Measurements from ENCODE around the gene NEO1.
A peak's percentile ranks its signal among the peaks of the same experiment; 100 is the strongest.

NEO1 gene

DNA sequence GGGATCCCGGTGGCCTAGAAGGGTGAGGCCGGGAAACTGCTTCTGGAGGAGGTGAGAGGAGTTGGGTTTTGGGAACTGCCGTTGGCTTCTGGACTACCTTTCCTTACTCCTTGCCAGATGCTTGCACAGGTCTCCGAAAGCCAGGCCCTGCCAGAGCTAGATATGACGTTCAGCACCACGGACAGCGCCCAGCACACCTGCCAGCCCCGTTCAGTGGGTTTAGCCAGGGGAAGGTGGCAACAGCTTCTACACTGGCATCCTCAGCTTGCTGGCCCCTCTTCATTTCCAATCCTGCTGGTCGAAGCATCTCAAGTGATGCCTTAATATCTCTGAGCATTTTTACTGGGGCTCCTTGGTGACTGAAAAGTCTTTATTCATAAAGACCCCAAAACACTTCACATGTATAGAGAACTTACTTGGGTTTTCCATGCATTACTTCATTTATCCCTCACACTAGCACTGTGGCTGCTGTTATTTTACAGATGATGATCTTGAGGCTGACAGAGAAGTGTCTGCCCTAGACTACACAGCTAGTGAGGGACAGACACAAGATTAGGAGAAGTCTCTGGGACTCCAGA, 294.6 kb downstream of the NEO1 start:
- H3K4me3 ChIP-seq (ENCODE audit: low read length), result no peak overlapping the region
- peak; percentile 78 for DNase-seq (ENCODE audit: low read depth)
- TF ChIP-seq, protein P1, sequence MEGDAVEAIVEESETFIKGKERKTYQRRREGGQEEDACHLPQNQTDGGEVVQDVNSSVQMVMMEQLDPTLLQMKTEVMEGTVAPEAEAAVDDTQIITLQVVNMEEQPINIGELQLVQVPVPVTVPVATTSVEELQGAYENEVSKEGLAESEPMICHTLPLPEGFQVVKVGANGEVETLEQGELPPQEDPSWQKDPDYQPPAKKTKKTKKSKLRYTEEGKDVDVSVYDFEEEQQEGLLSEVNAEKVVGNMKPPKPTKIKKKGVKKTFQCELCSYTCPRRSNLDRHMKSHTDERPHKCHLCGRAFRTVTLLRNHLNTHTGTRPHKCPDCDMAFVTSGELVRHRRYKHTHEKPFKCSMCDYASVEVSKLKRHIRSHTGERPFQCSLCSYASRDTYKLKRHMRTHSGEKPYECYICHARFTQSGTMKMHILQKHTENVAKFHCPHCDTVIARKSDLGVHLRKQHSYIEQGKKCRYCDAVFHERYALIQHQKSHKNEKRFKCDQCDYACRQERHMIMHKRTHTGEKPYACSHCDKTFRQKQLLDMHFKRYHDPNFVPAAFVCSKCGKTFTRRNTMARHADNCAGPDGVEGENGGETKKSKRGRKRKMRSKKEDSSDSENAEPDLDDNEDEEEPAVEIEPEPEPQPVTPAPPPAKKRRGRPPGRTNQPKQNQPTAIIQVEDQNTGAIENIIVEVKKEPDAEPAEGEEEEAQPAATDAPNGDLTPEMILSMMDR (IDR thresholded peaks at IDR 0.05; ENCODE audit: insufficient read depth, low read depth, low read length, missing control alignments), result no peak

DNA sequence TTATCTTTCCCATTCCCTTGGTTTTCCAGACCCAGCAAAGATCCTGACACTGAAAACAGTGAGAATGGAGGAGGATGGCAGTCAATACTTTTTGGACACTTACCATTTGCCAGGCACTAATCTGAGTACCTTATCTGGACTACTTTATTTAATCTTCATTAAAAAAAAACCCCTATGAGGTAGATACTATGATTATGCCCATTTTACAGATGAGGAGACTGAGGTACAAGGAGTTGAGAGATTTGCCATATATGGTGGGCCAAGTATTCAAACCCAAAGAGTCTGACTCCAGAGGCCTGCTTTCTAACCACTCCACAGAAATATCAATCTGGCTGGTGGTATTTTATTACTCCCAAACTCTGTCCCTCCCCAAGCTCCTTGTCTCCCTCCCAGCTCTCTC, 296.9 kb downstream of the NEO1 start:
- TF ChIP-seq, protein P1 (IDR thresholded peaks at IDR 0.05; ENCODE audit: insufficient read depth, low read depth, low read length, missing control alignments), result no peak
- DNase-seq (ENCODE audit: low read depth), result no peak
- no peak overlapping the region for H3K4me3 ChIP-seq (ENCODE audit: low read length)

DNA sequence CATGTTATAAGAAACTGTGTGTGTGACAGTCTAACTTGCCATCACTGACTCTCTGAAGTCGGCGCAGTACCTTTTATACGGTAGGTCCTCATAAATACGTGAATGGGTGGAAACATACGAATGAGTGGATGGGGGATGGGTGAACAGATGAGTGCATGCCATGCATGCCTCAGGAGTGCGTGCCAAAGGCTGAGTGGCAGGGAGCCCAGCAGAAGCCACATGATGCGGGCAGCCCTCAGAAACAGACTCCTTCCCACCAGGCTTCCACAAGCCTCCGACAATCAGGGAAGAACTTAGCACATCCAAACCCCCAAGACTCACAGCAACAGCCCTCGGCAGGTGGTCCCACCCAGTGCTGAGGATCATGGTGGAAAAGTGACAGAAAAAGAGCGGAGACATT, 299.8 kb downstream of the NEO1 start:
- no peak for DNase-seq (ENCODE audit: low read depth)
- no peak overlapping the region for H3K4me3 ChIP-seq (ENCODE audit: low read length)
- TF ChIP-seq, protein P1 (IDR thresholded peaks at IDR 0.05; ENCODE audit: insufficient read depth, low read depth, low read length, missing control alignments), result no peak

DNA sequence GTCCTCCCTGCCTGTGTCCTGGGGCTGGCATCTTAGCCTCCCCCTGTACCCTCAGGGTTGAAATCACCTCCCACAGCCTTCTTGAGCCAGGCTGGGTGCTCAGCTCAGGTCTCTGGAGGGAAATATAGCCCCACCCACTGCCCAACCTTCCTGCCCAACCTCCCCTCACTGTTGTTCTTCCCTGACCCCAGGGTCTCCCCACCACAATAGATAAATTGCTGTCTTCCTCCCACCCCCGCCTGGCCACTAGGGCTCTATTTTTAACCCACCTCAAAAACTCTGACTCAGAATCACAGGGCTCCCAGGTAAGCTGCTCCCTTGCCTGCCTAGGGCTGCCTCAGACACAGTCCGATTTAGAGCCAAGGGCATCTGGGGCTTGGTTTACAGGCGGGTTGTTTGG, 301.5 kb downstream of the NEO1 start:
- no peak for DNase-seq (ENCODE audit: low read depth)
- TF ChIP-seq, protein P1 (IDR thresholded peaks at IDR 0.05; ENCODE audit: insufficient read depth, low read depth, low read length, missing control alignments), result no peak
- no peak overlapping the region for H3K4me3 ChIP-seq (ENCODE audit: low read length)

DNA sequence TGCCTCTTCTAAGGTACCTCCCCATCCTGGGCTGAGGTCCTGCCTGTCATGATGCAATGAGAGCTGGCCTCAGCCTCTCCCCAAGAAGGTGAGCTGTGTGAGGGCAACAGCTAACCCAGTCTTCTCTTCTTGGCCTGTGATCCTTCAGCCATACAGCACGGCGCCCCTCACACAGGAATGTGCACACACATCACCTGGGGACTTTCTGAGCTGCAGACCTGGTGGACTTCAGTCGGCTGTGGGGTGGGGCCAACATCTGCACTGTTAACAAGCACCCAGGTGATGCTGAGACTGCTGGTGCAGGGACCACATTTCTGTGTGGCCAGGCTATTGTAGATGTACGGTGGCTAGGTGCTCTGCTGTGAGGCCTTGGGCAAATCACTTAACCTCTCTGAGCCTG, 302.0 kb downstream of the NEO1 start:
- no peak overlapping the region for H3K4me3 ChIP-seq (ENCODE audit: low read length)
- TF ChIP-seq, protein P1 (IDR thresholded peaks at IDR 0.05; ENCODE audit: insufficient read depth, low read depth, low read length, missing control alignments), result no peak

More for the DNA sequence above, 302.0 kb downstream of the NEO1 start:
- no peak for DNase-seq (ENCODE audit: low read depth)

Measured in epithelial cell of esophagus (primary cell).